ENCODE measurements around the gene AGAP1.

- TF ChIP-seq CTCF (IDR thresholded peaks at IDR 0.05) (no peak), POLR2A (IDR thresholded peaks at IDR 0.05) (no peak), POLR2AphosphoS5 (IDR thresholded peaks at IDR 0.05; ENCODE audit: insufficient read depth in 1 of 2, low read depth in 1 of 2) (no peak)
Measured at GRCh38 chr2:235463893-235464292, 29.9 kb upstream of the AGAP1 start.

Measured in vagina (tissue), 2 donors.